Breast epithelium (tissue), 4 donors: ENCODE results near the gene RPAP2. TPM values are rescaled to one million over a fixed set of nuclear protein-coding genes. Genes with fewer than 3 reads are reported as not detected.

Source experiments
- DNase-seq, 2 donors: peaks; one replicate each; pipeline ENCODE4 v3.0.0-alpha.2; 2019; ENCODE audit warnings: low spot score in 2 of 2
- H3K27ac ChIP-seq, 2 donors: fragments of 200-600 bp; sonication (generic) in 1 of 2; one replicate each; pipeline ENCODE4 v1.5.1; 2016 to 2019; ENCODE audit warnings: mild to moderate bottlenecking in 1 of 2
- H3K27me3 ChIP-seq, 2 donors: fragments of 200-600 bp; sonication (generic) in 1 of 2; one replicate each; pipeline versions ENCODE4 v1.5.1 to v1.6.0; 2017 to 2019; ENCODE audit warnings: control low read depth in 1 of 2, mild to moderate bottlenecking in 1 of 2
- H3K36me3 ChIP-seq: fragments of 200-600 bp; one replicate; pipeline ENCODE4 v1.5.1; 2019
- H3K4me1 ChIP-seq, 2 donors: fragments of 200-600 bp; sonication (generic); one replicate each; pipeline ENCODE4 v1.5.1; 2016 to 2019; ENCODE audit warnings: control low read depth in 1 of 2
- H3K4me3 ChIP-seq, 3 donors: fragments of 200-600 bp; sonication (generic); 1 replicate in 2 of 3; 2 replicates in 1 of 3; pipeline ENCODE4 v1.5.1; 2016 to 2019; ENCODE audit warnings: mild to moderate bottlenecking in 3 of 3, moderate library complexity in 2 of 3
- H3K9me3 ChIP-seq, 2 donors: fragments of 200-600 bp; sonication (generic) in 1 of 2; one replicate each; pipeline ENCODE4 v1.5.1; 2016 to 2019; ENCODE audit warnings: control low read depth in 1 of 2
- POLR2A ChIP-seq: fragments of 450-650 bp; IDR thresholded peaks from one replicate; pipeline ENCODE4 v1.6.1; 2016; ENCODE audit warnings: antibody characterized with exemption, mild to moderate bottlenecking, moderate library complexity
- POLR2AphosphoS5 ChIP-seq, 3 donors: sonication (generic); formaldehyde crosslinking; IDR thresholded peaks; one replicate each; pipeline ENCODE4 v1.6.1; 2017; ENCODE audit warnings: antibody characterized with exemption in 3 of 3
- intact Hi-C: fragments of 100-400 bp; cut with DNase I; formaldehyde crosslinking; loops from one replicate; pipeline ENCODE4 v1.15.1; 2023; ENCODE audit warnings: low total_unique reads
- total RNA-seq, 3 donors: library from RNA; depleted of rRNA; stranded (reverse); fragments of >200 nt; gene quantifications; one replicate each; pipeline ENCODE4 v1.1.0, GENCODE V29; 2016
- TF ChIP-seq, protein P1 (sequence below), 3 donors: fragments of 450-650 bp; IDR thresholded peaks; one replicate each; pipeline ENCODE4 v1.5.1; 2016 to 2017; ENCODE audit warnings: antibody characterized with exemption in 3 of 3, mild to moderate bottlenecking in 3 of 3, moderate library complexity in 3 of 3

RPAP2 gene
- total RNA-seq, 3 donors from 2014 or later = 7.8 to 14.7 (median 12.3) TPM

DNA sequence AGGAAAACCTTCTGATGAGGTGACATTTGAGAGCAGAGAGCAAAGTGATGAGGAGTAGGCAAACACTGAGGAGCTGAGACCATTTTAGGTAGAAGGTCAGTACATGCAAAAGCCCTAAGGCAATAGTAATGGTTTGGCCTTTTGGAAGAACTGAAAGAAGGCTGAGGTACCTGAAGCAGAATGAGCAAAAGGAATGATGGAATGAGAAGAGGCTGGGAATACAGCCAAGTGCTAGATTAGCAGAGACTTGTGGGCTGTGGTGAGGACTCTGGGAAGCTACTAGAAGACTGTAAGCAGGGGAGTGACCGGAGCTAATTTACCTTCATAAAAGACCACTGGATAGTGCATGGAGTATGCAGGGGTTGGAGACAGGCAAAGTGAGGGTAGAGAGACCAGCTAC is 110.0 kb downstream of the RPAP2 start:
- H3K27ac ChIP-seq = no peak overlapping the region
- H3K9me3 ChIP-seq = peaks cover 5 to 7% of the 10 kb centered on the region in 2 donors
- DNase-seq = no peak
- TF ChIP-seq, protein P1, sequence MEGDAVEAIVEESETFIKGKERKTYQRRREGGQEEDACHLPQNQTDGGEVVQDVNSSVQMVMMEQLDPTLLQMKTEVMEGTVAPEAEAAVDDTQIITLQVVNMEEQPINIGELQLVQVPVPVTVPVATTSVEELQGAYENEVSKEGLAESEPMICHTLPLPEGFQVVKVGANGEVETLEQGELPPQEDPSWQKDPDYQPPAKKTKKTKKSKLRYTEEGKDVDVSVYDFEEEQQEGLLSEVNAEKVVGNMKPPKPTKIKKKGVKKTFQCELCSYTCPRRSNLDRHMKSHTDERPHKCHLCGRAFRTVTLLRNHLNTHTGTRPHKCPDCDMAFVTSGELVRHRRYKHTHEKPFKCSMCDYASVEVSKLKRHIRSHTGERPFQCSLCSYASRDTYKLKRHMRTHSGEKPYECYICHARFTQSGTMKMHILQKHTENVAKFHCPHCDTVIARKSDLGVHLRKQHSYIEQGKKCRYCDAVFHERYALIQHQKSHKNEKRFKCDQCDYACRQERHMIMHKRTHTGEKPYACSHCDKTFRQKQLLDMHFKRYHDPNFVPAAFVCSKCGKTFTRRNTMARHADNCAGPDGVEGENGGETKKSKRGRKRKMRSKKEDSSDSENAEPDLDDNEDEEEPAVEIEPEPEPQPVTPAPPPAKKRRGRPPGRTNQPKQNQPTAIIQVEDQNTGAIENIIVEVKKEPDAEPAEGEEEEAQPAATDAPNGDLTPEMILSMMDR (IDR thresholded peaks at IDR 0.05) = no peak
- TF ChIP-seq POLR2A (no peak), POLR2AphosphoS5 (IDR thresholded peaks at IDR 0.05) (no peak)
- H3K27me3 ChIP-seq = no peaks in the 10 kb centered on the region
- H3K4me1 ChIP-seq = no peaks in the 10 kb centered on the region
- intact Hi-C loops = no loop called here
- no peak overlapping the region for H3K4me3 ChIP-seq
- no peaks in the 10 kb centered on the region for H3K36me3 ChIP-seq

DNA sequence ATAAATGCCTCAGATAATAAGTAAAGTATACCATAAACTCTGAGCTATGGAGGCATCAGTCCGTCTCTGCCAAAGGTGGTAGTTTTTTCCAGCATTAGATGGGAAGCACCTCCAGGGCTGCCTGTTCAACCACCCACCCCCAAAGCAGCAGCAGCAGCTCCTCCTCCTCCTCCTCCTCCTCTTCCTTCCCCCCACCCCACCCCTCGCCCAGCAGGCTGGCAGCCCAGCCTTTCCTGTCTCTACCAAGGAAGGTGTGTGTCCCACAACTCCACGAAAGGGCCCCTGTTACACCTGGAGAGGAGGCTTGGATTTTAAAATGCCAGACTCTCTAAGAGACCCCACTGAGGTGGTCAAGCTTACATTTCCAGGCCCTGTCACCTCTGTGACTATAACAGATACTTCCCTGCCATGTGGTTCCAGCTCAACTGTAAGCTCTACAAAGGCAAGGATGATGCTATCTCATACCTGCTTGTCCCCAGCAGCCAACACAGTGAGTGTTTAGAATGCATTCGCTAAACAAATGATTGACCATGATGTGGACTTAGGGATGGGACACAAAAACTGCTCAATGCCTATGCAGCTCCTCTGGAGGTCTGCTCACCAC is 111.2 kb downstream of the RPAP2 start:
- Histone ChIP-seq H3K4me3 (no peak overlapping the region), H3K27ac (no peak overlapping the region), H3K4me1 (no peaks in the 10 kb centered on the region), H3K27me3 (no peaks in the 10 kb centered on the region), H3K36me3 (no peaks in the 10 kb centered on the region), H3K9me3 (no peaks in the 10 kb centered on the region)
- DNase-seq = no peak
- no peak for TF ChIP-seq POLR2AphosphoS5 (IDR thresholded peaks at IDR 0.05)
- intact Hi-C loops = no loop called here

DNA sequence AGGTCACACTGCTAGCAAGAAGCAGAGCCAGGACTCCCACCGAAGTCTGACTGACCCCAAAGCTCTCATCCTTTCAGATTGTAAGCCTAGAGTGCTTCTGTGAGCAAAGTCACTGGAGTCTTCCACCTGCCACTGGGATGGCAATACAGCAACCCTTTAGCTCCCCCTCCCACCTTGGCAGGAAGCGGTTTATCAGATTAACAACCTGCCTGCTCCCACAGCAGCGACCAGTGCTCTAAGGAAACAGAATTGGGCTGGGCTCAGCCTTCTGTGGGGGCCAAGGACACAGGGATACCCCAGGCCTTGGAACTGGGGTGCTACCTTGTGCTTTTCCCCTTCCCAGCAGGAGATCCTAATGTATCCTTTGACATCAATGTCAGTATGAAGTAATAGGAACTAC is 111.8 kb downstream of the RPAP2 start:
- Histone ChIP-seq H3K9me3 (no peaks in the 10 kb centered on the region), H3K4me3 (no peak overlapping the region), H3K27ac (no peak overlapping the region), H3K4me1 (no peaks in the 10 kb centered on the region), H3K36me3 (no peaks in the 10 kb centered on the region), H3K27me3 (no peaks in the 10 kb centered on the region)
- intact Hi-C loops = no loop called here
- no peak for DNase-seq
- TF ChIP-seq, protein P1 (IDR thresholded peaks at IDR 0.05) = no peak
- TF ChIP-seq POLR2A = no peak
- no peak for TF ChIP-seq POLR2AphosphoS5 (IDR thresholded peaks at IDR 0.05)

DNA sequence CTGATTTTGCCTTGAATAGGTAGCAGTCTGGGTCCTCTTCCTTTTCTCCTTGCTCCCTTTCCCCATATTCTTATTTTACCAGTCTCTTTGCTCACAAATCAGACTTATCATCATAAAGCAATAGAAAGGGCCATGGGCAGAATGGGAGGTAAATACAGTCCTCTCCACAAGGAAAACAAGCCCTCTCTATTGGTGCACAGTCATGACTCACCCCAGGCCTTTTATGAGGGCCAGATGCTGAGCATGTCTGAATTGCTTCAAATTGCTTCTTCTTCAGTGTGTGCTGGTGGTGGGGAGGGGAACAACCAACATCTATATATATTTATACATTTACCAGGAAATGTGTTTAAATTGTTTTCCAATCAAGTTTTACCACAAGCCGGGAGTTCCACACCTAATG is 112.7 kb downstream of the RPAP2 start:
- H3K27ac ChIP-seq = no peak overlapping the region
- H3K27me3 ChIP-seq = no peaks in the 10 kb centered on the region
- no peak overlapping the region for H3K4me3 ChIP-seq
- TF ChIP-seq, protein P1 (IDR thresholded peaks at IDR 0.05) = no peak
- no peak for TF ChIP-seq POLR2AphosphoS5 (IDR thresholded peaks at IDR 0.05)
- no peak for TF ChIP-seq POLR2A
- H3K36me3 ChIP-seq = no peaks in the 10 kb centered on the region
- intact Hi-C loops = no loop called here
- no peaks in the 10 kb centered on the region for H3K4me1 ChIP-seq
- DNase-seq = no peak
- no peaks in the 10 kb centered on the region for H3K9me3 ChIP-seq

DNA sequence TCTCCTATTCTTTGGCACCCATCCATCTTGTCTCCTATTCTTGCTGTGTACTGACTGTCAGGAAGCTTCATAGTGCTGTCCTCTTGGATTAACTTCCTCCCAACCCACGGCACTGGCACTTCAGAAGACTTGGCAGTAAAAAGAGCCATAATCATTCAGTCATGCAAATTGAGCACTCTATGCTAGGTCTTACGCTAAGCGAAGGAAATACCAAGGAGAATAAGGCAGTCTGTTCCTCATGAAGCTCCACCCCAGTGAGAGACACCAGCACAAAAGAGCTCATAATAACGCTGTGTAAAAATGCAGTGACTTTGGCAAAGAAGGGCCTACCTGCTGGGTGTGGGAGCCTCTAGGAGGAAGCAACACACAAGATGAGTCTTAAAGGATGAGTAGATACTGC is 120.8 kb downstream of the RPAP2 start:
- TF ChIP-seq, protein P1 (IDR thresholded peaks at IDR 0.05) = no peak
- TF ChIP-seq POLR2AphosphoS5 (IDR thresholded peaks at IDR 0.05) (no peak), POLR2A (no peak)
- intact Hi-C loops = no loop called here
- H3K27ac ChIP-seq = no peak overlapping the region

DNA sequence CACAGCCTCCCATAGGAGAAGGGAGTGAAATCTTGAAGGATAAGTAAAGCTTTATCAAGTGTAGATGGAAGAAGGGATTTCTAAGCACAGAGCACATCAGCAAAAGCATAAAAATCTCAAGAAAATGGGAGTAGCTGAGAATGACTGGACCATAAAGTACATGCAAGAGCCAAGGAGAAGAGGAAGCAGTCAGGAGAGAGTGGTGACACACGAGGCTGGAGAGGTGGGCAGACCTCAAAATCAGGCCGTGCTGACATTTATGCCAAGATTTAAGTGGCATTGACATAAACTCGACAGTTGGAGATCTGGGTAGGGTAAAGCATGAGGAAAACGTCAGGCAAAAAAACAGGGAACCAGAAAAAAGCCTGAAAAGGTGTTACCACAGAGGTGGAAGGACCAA is 125.5 kb downstream of the RPAP2 start:
- Histone ChIP-seq H3K4me3 (no peak overlapping the region), H3K27me3 (no peaks in the 10 kb centered on the region), H3K9me3 (no peaks in the 10 kb centered on the region), H3K27ac (no peak overlapping the region), H3K4me1 (no peaks in the 10 kb centered on the region), H3K36me3 (no peaks in the 10 kb centered on the region)
- TF ChIP-seq POLR2A = no peak
- TF ChIP-seq POLR2AphosphoS5 (IDR thresholded peaks at IDR 0.05) = no peak
- TF ChIP-seq, protein P1 (IDR thresholded peaks at IDR 0.05) = no peak
- no peak for DNase-seq
- intact Hi-C loops = no loop called here

More for the DNA sequence above, 120.8 kb downstream of the RPAP2 start:
- H3K36me3 ChIP-seq = no peaks in the 10 kb centered on the region
- H3K9me3 ChIP-seq = no peaks in the 10 kb centered on the region
- no peaks in the 10 kb centered on the region for H3K27me3 ChIP-seq
- no peaks in the 10 kb centered on the region for H3K4me1 ChIP-seq
- no peak overlapping the region for H3K4me3 ChIP-seq
- no peak for DNase-seq
